GM04504 (cell line): ENCODE results near the gene PCSK6.

Experiments
- DNase-seq: peaks from one replicate; pipeline ENCODE4 v3.0.0-alpha.2; 2012; ENCODE audit warnings: low read depth

Gene PCSK6

GRCh38 chr15:101489599-101490407 lies at the start of gene PCSK6:
PCSK6 (minus strand) TSS chr15:101489707; CDS start chr15:101489670, 37 bp downstream.
- no peak for DNase-seq

GRCh38 chr15:101538996-101539395 lies 49.5 kb upstream of the PCSK6 start:
- DNase-seq = no peak

GRCh38 chr15:101538177-101538576 lies 48.7 kb upstream of the PCSK6 start:
- DNase-seq = no peak

- no peak for DNase-seq
These were observed 48.1 kb upstream of the PCSK6 start for GRCh38 chr15:101537483-101538080.

- DNase-seq = no peak
These were observed 47.4 kb upstream of the PCSK6 start for GRCh38 chr15:101536875-101537405.

GRCh38 chr15:101536166-101536874 lies 46.8 kb upstream of the PCSK6 start:
- DNase-seq = no peak

- no peak for DNase-seq
These were observed 45.8 kb upstream of the PCSK6 start for GRCh38 chr15:101535170-101535902.

GRCh38 chr15:101534376-101534970 lies 45.0 kb upstream of the PCSK6 start:
- DNase-seq = no peak

- DNase-seq = no peak
These were observed 44.0 kb upstream of the PCSK6 start for GRCh38 chr15:101533371-101534140.

GRCh38 chr15:101532865-101533264 lies 43.4 kb upstream of the PCSK6 start:
- no peak for DNase-seq

- DNase-seq = no peak
These were observed 41.7 kb upstream of the PCSK6 start for GRCh38 chr15:101531170-101531569.

GRCh38 chr15:101530224-101530958 lies 40.9 kb upstream of the PCSK6 start:
- no peak for DNase-seq

GRCh38 chr15:101528917-101529299 lies 39.4 kb upstream of the PCSK6 start:
- no peak for DNase-seq

GRCh38 chr15:101528108-101528916 lies 38.8 kb upstream of the PCSK6 start:
- no peak for DNase-seq

- no peak for DNase-seq
These were observed 37.4 kb upstream of the PCSK6 start for GRCh38 chr15:101526890-101527289.

- no peak for DNase-seq
These were observed 36.9 kb upstream of the PCSK6 start for GRCh38 chr15:101526442-101526841.

GRCh38 chr15:101526021-101526420 lies 36.5 kb upstream of the PCSK6 start:
- DNase-seq = no peak

GRCh38 chr15:101525087-101525669 lies 35.7 kb upstream of the PCSK6 start:
- DNase-seq = no peak

GRCh38 chr15:101523560-101523940 lies 34.0 kb upstream of the PCSK6 start:
- DNase-seq = no peak
